Astrocyte (in vitro differentiated cells and primary cell): Measurements from ENCODE around the gene C2CD4C.

Experiments used
- CTCF ChIP-seq: IDR thresholded peaks from 2 replicates; pipeline ENCODE4 v1.5.1; 2011; ENCODE audit warnings: low read depth, mild to moderate bottlenecking, inconsistent platforms, low read length, moderate library complexity; ENCODE audit not compliant: insufficient read depth
- EZH2 ChIP-seq: IDR thresholded peaks from 2 replicates; pipeline ENCODE4 v1.6.1; 2012; ENCODE audit warnings: mild to moderate bottlenecking, low read length, inconsistent platforms; ENCODE audit not compliant: insufficient read depth

DNA sequence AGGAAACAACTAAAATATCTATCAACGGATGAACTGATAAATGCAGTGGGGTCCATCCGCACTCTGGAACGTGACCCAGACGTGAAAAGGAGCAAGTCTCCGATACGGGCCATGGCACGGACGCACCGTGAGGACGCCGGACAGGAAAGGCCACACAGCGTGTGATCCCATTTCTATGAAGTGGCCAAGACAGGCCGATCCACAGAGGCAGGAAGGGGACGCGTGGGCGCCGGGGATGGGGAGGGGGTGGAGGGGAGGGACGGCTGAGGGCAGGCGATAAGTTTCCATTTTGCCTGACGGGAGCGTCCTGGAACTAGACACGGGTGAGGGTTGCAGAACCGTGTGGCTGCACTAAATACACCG, 38.1 kb upstream of the C2CD4C start:
- TF ChIP-seq CTCF: no peak
- TF ChIP-seq EZH2: no peak
